ENCODE data around the gene TRHDE.
"Not testable (repeated sequence)": the region's sequence is repeated elsewhere in the genome, so short reads cannot be mapped to it uniquely, and the experiment has no call there.

TRHDE gene

GRCh38 chr12:72535212-72535990 lies 263.2 kb downstream of the TRHDE start:
- no peak for DNase-seq

DNA sequence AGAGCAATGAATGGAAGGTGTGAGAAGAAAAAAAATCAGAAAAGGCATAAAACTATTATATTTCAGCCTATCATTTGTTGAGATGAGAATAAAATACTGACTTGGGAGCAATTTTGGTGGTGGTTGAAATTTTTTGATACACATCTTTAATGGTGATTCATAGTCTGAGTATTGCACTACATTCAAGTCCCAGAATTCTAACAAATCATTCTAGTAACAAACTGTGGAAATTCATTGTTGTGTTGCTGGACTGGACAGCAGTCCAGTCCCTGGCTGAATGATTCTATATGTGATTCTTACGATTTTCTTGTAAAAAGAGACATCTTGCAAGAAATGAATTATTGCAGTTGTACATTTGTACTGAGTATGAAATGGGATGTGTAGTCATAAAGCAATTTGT lies 268.6 kb downstream of the TRHDE start:
- DNase-seq: no peak

GRCh38 chr12:72543777-72544467 lies 271.8 kb downstream of the TRHDE start:
- no peak for DNase-seq

DNA sequence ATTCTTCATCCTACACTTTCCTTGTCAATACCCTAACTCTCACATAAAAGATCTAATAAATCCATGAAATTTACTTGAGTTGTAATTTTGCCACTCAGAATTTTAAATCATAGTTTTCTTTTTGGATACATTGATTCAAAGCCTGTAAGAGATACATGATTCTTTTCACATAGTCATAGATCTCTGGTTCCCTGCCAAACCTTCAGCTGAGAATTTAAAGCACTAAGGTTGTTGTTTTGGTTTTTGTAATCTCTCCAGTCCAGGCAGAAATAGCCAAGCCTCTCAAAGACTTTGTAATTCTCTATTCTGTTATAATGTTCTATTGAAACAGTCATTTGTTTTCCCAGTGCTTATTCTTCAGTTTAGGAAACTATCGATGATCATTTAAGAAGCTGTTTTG lies 273.9 kb downstream of the TRHDE start:
- DNase-seq: no peak

DNA sequence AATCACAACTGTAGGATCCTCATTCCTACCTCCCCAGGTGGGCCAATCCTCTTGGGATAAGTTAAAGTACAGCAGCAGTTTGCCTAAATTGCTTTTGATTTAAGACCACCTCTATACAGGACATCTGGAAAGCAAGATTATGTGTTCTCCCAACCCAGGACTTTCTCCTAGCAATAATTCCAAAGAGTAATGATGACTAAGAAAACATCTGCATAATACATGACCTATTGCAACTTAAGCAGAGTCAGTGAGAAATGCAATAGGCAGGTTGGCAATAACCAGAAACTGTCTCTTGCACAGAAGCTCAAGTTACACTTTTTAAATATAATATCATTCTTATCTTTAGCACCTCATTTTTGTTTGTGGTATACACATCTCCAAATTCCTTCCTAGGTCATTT lies 275.4 kb downstream of the TRHDE start:
- no peak for DNase-seq

DNA sequence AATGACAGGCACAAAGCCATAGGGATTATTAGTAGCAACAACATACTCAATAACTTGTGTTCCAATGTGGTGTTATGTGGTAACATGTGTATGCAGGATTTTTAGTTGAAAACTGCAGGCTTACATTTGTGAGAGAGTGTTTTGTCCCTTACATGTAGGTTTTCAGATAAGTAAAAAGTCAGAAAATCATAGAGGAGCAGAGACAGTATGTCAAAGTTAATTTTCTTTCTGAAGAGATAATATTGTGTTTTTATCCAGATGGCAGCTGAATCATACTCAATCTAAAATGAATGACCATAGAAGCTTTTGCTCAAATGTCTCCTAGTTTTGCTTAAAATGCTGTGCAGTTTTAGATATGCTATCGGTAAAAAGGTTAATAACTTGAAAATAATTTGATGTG lies 277.0 kb downstream of the TRHDE start:
- DNase-seq: no peak

DNA sequence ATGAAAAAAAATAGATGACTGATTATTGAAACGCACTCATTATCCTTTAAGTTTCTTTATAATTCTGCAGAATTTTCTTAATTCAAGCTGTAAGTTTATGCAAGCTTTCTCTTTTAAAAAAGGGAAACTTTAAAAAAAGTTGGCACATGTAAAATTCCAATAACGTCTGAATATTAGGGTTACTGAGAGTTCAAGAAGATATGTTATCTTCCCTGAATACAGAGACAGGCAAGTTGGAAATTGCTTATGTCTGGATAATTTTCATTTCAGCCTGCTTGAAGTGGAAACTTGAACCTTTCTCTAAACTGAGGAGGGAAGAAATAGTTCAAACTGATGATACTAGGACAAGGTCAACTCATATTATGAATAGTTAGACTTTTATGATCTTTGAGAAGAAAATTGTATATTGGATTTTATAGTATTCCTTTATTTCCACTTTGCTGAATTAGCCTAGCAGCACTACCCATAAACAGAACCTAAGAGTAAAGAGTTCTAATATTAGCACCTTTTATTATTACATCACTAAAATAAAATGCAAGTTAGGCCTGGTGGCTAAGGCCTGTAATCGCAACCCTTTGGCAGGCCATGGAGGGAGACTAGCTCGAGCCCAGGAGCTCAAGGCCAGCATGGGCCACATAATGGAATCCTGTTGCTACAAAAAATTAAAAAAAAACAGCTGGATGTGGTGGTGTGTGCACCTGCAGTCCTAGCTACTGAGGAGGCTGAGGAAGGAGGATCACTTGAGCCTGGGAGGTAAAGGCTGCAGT lies 288.0 kb downstream of the TRHDE start:
- DNase-seq: no peak

GRCh38 chr12:72570601-72571000 lies 298.4 kb downstream of the TRHDE start:
- no peak for DNase-seq

- no peak for DNase-seq
Observed at GRCh38 chr12:72574138-72574537, 302.0 kb downstream of the TRHDE start.

- no peak for DNase-seq
Observed at GRCh38 chr12:72578327-72578726, 306.2 kb downstream of the TRHDE start.

DNA sequence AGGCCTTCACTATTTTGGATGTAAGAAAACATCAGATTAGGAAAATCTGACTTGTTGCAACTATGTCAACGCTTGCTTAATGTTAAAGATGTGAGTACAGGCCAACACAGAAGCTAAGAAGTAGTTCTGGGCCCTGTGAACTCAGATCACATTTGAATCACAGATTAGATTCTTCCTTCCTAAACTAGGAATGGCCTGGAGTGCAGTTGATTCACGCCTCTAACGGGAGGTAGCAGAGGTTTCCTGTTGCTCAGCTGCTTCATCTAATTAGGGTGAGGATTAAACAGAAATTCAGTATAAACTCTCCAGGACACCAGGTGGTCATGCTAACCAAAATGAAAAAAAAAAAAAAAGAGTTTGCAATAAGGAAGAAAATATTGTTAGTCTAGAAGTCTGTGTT lies 314.3 kb downstream of the TRHDE start:
- no peak for DNase-seq

- DNase-seq: no peak
Observed at GRCh38 chr12:72602581-72602980, 330.4 kb downstream of the TRHDE start.

- no peak for DNase-seq
Observed at GRCh38 chr12:72605975-72606374, 333.8 kb downstream of the TRHDE start.

GRCh38 chr12:72610342-72610741 lies 338.2 kb downstream of the TRHDE start:
- no peak for DNase-seq

GRCh38 chr12:72610854-72611358 lies 338.7 kb downstream of the TRHDE start:
- DNase-seq: no peak

GRCh38 chr12:72612171-72612570 lies 340.0 kb downstream of the TRHDE start:
- no peak for DNase-seq

GRCh38 chr12:72618764-72619163 lies 346.6 kb downstream of the TRHDE start:
- no peak for DNase-seq

DNA sequence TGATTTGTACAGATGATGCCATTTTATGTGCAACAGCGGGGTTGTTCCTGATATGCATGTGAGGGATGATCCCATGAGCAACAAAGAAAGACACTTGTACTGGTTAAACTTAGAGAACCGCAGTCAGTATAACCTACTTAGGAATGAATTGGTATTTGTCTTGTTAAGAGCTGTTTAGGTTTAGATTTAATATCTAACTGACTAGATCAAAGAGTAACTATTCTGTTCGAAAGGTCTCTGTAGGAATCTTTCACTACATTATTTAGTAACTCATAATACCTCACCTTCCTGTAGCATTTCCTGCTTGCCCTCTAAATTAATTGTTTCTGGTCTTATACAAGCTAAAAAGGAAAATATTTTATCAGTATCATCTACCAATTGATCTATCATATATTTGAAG lies 350.4 kb downstream of the TRHDE start:
- DNase-seq: no peak

GRCh38 chr12:72631926-72632685 lies 359.9 kb downstream of the TRHDE start:
- no peak for DNase-seq

DNA sequence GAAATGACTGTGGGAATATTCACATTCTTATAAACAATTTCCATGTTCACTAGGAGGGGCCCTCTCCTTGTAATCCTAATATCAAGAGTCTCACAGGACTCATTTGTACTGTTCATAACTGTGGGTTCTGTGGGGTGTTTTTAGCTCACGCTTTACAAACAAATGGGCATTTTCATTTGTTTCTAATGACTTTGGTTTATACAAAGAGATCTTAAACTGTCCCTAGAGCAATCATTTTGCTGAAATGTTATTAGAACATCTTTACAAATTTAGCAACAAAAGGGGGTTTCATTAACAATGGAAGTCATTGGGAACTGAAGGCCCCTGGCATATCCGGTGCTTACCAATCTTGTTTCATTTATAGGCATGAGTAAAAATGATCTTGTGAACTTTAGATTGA lies 370.5 kb downstream of the TRHDE start:
- DNase-seq: no peak

GRCh38 chr12:72647139-72647538 lies 375.0 kb downstream of the TRHDE start:
- DNase-seq: no peak

GRCh38 chr12:72658615-72659014 lies 386.4 kb downstream of the TRHDE start:
- no peak for DNase-seq

DNA sequence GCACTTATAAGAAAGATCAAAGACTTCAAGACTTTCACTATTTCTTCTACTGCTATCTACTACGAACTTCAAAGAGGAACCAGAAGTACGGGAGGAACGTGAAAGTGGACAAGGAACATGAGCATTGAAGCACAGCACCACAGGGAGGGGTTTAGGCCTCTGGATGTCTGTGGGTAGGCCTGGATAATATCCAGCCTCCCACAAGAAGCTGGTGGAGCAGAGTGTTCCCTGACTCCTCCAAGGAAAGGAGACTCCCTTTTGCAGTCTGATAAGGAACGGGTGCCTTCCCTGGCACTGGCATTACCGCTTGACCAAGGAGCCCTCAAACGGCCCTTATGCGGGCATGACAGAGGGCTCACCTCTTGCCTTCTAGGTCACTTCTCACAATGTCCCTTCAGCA lies 388.0 kb downstream of the TRHDE start:
- not testable (repeated sequence) for DNase-seq
